GM23248 (cell line): ENCODE data around the gene SLFN13.

Source experiments
- EZH2 ChIP-seq: fragments of 200-600 bp; sonication (generic); IDR thresholded peaks from 2 replicates; pipeline ENCODE4 v1.6.1; 2018; ENCODE audit warnings: antibody characterized with exemption, mild to moderate bottlenecking; ENCODE audit not compliant: insufficient read depth, poor library complexity, severe bottlenecking
- EZH2phosphoT487 ChIP-seq: fragments of 200-600 bp; sonication (generic); IDR thresholded peaks from 2 replicates; pipeline ENCODE4 v1.6.1; 2018; ENCODE audit warnings: antibody characterized with exemption, moderate library complexity, mild to moderate bottlenecking, low read depth; ENCODE audit not compliant: insufficient read depth

DNA sequence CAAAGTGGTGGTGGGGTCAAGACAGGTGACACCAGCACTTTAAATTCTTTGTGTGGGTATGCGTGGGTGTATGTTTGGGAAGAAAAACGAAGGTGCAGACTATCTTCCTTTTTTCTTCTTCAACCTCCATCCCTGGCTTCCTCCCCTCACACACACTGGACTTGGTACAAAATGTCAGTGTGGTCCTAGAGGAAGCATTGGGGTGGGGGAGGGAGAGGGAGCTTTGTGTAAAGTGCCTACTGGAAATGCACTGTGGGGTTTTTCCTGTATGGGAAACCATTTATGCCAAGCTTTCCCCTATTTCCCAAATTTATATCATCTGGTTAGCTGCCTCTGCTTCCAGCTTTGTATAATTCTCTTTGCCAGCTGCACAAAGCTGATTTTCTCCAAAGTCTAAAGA lies 44.5 kb upstream of the SLFN13 start:
- no peak for TF ChIP-seq EZH2
- no peak for TF ChIP-seq EZH2phosphoT487
